HCT116 (cell line): ENCODE results near the gene SMYD4. TPM values are rescaled to one million over a fixed set of nuclear protein-coding genes. Genes with fewer than 3 reads are reported as not detected.

ENCODE experiments used
- ATAC-seq: fragments of 200-7000 bp; cut with Tn5 transposase; 2 replicates; pipeline ENCODE4 v1.9.1; 2020; ENCODE audit warnings: mild to moderate bottlenecking, moderate library complexity
- BruUV-seq: library from RNA; stranded (reverse); fragments of 400-500 nt; replicated peaks from 2 replicates; lab custom pipeline; 2021; lab: Mats Ljungman, UMichigan
- CTCF ChIA-PET: fragments of 300-600 bp; sonication (Branson Sonifier 250); formaldehyde crosslinking; loops from one replicate; lab custom pipeline; 2021; ENCODE audit warnings: antibody characterized with exemption; lab: Charles Lee
- POLR2A ChIA-PET: fragments of 300-600, 350-600 bp; sonication (Branson Sonifier 250); formaldehyde crosslinking; loops from one replicate; lab custom pipeline; 2021; ENCODE audit warnings: antibody characterized with exemption; lab: Charles Lee
- RAD21 ChIA-PET, 2 experiments: fragments of 300-600 bp; sonication (Branson Sonifier 250); formaldehyde crosslinking; loops; one replicate each; lab custom pipeline; 2023; ENCODE audit warnings: low total read pairs in 2 of 2; ENCODE audit not compliant: uncharacterized antibody in 2 of 2, unreplicated experiment in 2 of 2, low non-redundant PET in 1 of 2; lab: Charles Lee
- DNase-seq: peaks from one replicate; pipeline ENCODE4 v3.0.0-alpha.2; 2010; ENCODE audit warnings: low read depth, low spot score
- H2AFZ ChIP-seq: fragments of 200-600 bp; shearing (Covaris generic), sonication (generic); 2 replicates; pipeline ENCODE4 v1.6.1; 2017; ENCODE audit warnings: low read depth, mixed run types, mixed read lengths, antibody characterized with exemption, low read length; ENCODE audit not compliant: poor library complexity, severe bottlenecking
- H3K27ac ChIP-seq: 2 replicates; pipeline ENCODE4 v1.5.1; 2012; ENCODE audit warnings: low read depth, low read length
- H3K27me3 ChIP-seq: fragments of 200-600 bp; sonication (generic); 2 replicates; pipeline ENCODE4 v1.6.1; 2016; ENCODE audit warnings: mixed run types, low read length, mixed read lengths; ENCODE audit not compliant: insufficient read depth
- H3K36me3 ChIP-seq, 2 experiments: fragments of 200-500 bp in 1 of 2; fragments of 200-600 bp in 1 of 2; sonication (Bioruptor generic) in 1 of 2; sonication (generic) in 1 of 2; 2 replicates each; pipeline versions ENCODE4 v1.5.1 to v1.6.1; 2014 to 2016; ENCODE audit warnings: low read length in 2 of 2, inconsistent platforms in 1 of 2, mixed read lengths in 1 of 2, mixed run types in 1 of 2; ENCODE audit not compliant: insufficient read depth in 2 of 2, control insufficient read depth in 1 of 2
- H3K4me1 ChIP-seq, 2 experiments: fragments of 200-600 bp in 1 of 2; sonication (generic) in 1 of 2; 2 replicates each; pipeline versions ENCODE4 v1.5.1 to v1.6.1; 2012 to 2017; ENCODE audit warnings: low read length in 2 of 2, inconsistent platforms in 1 of 2, mild to moderate bottlenecking in 1 of 2, mixed read lengths in 1 of 2, mixed run types in 1 of 2, moderate library complexity in 1 of 2; ENCODE audit not compliant: insufficient read depth in 2 of 2, control insufficient read depth in 1 of 2
- H3K4me2 ChIP-seq: fragments of 200-600 bp; sonication (generic); 2 replicates; pipeline ENCODE4 v1.6.1; 2017; ENCODE audit warnings: mixed run types, low read length, mixed read lengths
- H3K4me3 ChIP-seq, 2 experiments: fragments of 200-600 bp in 1 of 2; sonication (generic) in 1 of 2; replicated peaks in 1 of 2; 2 replicates each; pipeline ENCODE4 v1.5.1; 2011 to 2016; ENCODE audit warnings: low read length in 2 of 2, control low read depth in 1 of 2, low read depth in 1 of 2, mild to moderate bottlenecking in 1 of 2, mixed read lengths in 1 of 2, mixed run types in 1 of 2
- H3K79me2 ChIP-seq: fragments of 200-600 bp; sonication (generic); 2 replicates; pipeline ENCODE4 v1.6.1; 2017; ENCODE audit warnings: mild to moderate bottlenecking, mixed run types, low read length, moderate library complexity, mixed read lengths; ENCODE audit not compliant: insufficient read depth
- H3K9ac ChIP-seq: fragments of 200-600 bp; sonication (generic); 2 replicates; pipeline ENCODE4 v1.6.1; 2016; ENCODE audit warnings: low read length, mixed read lengths
- H3K9me2 ChIP-seq: fragments of 200-600 bp; sonication (generic), shearing (Covaris generic); 2 replicates; pipeline ENCODE4 v1.6.1; 2017; ENCODE audit warnings: mixed run types, mild to moderate bottlenecking, moderate library complexity; ENCODE audit not compliant: insufficient read depth
- H3K9me3 ChIP-seq, 2 experiments: fragments of 200-500 bp in 1 of 2; fragments of 200-600 bp in 1 of 2; sonication (Bioruptor generic) in 1 of 2; sonication (generic) in 1 of 2; 2 replicates each; pipeline ENCODE4 v1.6.1; 2014 to 2017; ENCODE audit warnings: low read length in 2 of 2, mixed read lengths in 2 of 2, inconsistent platforms in 1 of 2, low read depth in 1 of 2, mild to moderate bottlenecking in 1 of 2, mixed run types in 1 of 2, moderate library complexity in 1 of 2; ENCODE audit not compliant: control insufficient read depth in 1 of 2, insufficient read depth in 1 of 2
- H4K20me1 ChIP-seq: fragments of 200-600 bp; sonication (generic), shearing (Covaris generic); 2 replicates; pipeline ENCODE4 v1.6.1; 2017; ENCODE audit warnings: mixed run types, mild to moderate bottlenecking, moderate library complexity; ENCODE audit not compliant: insufficient read depth
- EGR1 ChIP-seq: IDR thresholded peaks from 2 replicates; pipeline ENCODE4 v1.6.1; 2012; ENCODE audit warnings: low read depth
- SRF ChIP-seq: IDR thresholded peaks from 2 replicates; pipeline ENCODE4 v1.6.1; 2012; ENCODE audit warnings: low read depth
- intact Hi-C: fragments of 100-400 bp; cut with micrococcal nuclease; formaldehyde crosslinking; loops from 2 replicates; pipeline ENCODE4 v1.10.0; 2022
- total RNA-seq: library from RNA; stranded (reverse); gene quantifications from one replicate; pipeline ENCODE4 v1.2.1, GENCODE V29; 2021; ENCODE audit not compliant: unreplicated experiment
- TF ChIP-seq, protein P1 (sequence below): IDR thresholded peaks from 2 replicates; pipeline ENCODE4 v1.6.1; 2012; ENCODE audit warnings: low read depth
- TF ChIP-seq, protein P2 (sequence below), 3 experiments: fragments of 200-600 bp in 1 of 3; sonication (generic) in 1 of 3; IDR thresholded peaks in 2 of 3; conservative IDR thresholded peaks in 1 of 3; 2 replicates each; pipeline ENCODE4 v1.5.1; 2012 to 2017; ENCODE audit warnings: low read depth in 2 of 3, low read length in 2 of 3, antibody characterized with exemption in 1 of 3, borderline replicate concordance in 1 of 3, control low read depth in 1 of 3, mild to moderate bottlenecking in 1 of 3, mixed read lengths in 1 of 3, mixed run types in 1 of 3, moderate library complexity in 1 of 3; ENCODE audit not compliant: insufficient read depth in 1 of 3
- TF ChIP-seq, protein P3 (sequence below): IDR thresholded peaks from 2 replicates; pipeline ENCODE4 v1.6.1; 2012
- TF ChIP-seq, protein P4 (sequence below): IDR thresholded peaks from 2 replicates; pipeline ENCODE4 v1.6.1; 2011; ENCODE audit warnings: mild to moderate bottlenecking, low read length, moderate library complexity; ENCODE audit not compliant: insufficient replicate concordance; ENCODE audit errors: extremely low read depth

SMYD4 gene
- total RNA-seq, 1 experiment from 2014 or later = 16.9 TPM

DNA sequence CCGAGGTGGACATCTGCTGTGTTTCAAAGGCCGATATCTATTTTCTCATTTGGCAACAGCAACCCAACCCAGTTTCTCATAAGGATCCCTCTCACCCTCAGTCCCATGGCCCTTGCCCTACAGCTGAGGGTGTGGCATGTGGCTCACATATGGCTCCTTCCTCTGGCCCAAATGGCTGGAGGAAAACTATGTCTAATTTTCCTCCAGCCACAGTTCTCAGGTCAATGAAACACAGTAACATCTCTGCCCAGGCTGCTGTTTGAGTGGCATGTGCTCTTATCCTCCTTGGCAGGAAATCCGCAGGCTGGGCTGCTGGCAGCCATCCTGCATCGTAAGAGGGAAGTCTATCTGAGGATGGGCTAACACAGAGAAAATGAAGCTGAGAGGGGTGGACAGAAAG, 43.8 kb downstream of the SMYD4 start:
- Histone ChIP-seq H3K4me1 (peaks cover 10 to 26% of the 10 kb centered on the region in 2 experiments), H3K4me3 (no peak overlapping the region), H3K79me2 (peaks cover 16% of the 10 kb centered on the region), H3K4me2 (no peak overlapping the region), H3K36me3 (peaks cover 7 to 39% of the 10 kb centered on the region in 2 experiments; a peak in 3 of 4 replicates), H3K9ac (no peak overlapping the region), H3K9me3 (no peaks in the 10 kb centered on the region), H3K9me2 (no peaks in the 10 kb centered on the region), H2AFZ (no peak overlapping the region), H3K27ac (no peak overlapping the region), H4K20me1 (no peaks in the 10 kb centered on the region), H3K27me3 (no peaks in the 10 kb centered on the region)
- intact Hi-C loops = no loop called here
- RAD21 ChIA-PET = no interaction called here
- TF ChIP-seq, protein P1, sequence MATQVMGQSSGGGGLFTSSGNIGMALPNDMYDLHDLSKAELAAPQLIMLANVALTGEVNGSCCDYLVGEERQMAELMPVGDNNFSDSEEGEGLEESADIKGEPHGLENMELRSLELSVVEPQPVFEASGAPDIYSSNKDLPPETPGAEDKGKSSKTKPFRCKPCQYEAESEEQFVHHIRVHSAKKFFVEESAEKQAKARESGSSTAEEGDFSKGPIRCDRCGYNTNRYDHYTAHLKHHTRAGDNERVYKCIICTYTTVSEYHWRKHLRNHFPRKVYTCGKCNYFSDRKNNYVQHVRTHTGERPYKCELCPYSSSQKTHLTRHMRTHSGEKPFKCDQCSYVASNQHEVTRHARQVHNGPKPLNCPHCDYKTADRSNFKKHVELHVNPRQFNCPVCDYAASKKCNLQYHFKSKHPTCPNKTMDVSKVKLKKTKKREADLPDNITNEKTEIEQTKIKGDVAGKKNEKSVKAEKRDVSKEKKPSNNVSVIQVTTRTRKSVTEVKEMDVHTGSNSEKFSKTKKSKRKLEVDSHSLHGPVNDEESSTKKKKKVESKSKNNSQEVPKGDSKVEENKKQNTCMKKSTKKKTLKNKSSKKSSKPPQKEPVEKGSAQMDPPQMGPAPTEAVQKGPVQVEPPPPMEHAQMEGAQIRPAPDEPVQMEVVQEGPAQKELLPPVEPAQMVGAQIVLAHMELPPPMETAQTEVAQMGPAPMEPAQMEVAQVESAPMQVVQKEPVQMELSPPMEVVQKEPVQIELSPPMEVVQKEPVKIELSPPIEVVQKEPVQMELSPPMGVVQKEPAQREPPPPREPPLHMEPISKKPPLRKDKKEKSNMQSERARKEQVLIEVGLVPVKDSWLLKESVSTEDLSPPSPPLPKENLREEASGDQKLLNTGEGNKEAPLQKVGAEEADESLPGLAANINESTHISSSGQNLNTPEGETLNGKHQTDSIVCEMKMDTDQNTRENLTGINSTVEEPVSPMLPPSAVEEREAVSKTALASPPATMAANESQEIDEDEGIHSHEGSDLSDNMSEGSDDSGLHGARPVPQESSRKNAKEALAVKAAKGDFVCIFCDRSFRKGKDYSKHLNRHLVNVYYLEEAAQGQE = no peak
- TF ChIP-seq EGR1 (no peak), SRF (no peak)
- TF ChIP-seq, protein P2, sequence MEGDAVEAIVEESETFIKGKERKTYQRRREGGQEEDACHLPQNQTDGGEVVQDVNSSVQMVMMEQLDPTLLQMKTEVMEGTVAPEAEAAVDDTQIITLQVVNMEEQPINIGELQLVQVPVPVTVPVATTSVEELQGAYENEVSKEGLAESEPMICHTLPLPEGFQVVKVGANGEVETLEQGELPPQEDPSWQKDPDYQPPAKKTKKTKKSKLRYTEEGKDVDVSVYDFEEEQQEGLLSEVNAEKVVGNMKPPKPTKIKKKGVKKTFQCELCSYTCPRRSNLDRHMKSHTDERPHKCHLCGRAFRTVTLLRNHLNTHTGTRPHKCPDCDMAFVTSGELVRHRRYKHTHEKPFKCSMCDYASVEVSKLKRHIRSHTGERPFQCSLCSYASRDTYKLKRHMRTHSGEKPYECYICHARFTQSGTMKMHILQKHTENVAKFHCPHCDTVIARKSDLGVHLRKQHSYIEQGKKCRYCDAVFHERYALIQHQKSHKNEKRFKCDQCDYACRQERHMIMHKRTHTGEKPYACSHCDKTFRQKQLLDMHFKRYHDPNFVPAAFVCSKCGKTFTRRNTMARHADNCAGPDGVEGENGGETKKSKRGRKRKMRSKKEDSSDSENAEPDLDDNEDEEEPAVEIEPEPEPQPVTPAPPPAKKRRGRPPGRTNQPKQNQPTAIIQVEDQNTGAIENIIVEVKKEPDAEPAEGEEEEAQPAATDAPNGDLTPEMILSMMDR (IDR thresholded peaks at IDR 0.05 in 2 of 3, conservative IDR thresholded peaks at IDR 0.05 in 1 of 3; ENCODE audit: borderline replicate concordance in 1 of 3, insufficient read depth in 1 of 3, low read depth in 2 of 3, low read length in 2 of 3) = no peak
- TF ChIP-seq, protein P3, sequence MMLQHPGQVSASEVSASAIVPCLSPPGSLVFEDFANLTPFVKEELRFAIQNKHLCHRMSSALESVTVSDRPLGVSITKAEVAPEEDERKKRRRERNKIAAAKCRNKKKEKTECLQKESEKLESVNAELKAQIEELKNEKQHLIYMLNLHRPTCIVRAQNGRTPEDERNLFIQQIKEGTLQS = no peak
- TF ChIP-seq, protein P4, sequence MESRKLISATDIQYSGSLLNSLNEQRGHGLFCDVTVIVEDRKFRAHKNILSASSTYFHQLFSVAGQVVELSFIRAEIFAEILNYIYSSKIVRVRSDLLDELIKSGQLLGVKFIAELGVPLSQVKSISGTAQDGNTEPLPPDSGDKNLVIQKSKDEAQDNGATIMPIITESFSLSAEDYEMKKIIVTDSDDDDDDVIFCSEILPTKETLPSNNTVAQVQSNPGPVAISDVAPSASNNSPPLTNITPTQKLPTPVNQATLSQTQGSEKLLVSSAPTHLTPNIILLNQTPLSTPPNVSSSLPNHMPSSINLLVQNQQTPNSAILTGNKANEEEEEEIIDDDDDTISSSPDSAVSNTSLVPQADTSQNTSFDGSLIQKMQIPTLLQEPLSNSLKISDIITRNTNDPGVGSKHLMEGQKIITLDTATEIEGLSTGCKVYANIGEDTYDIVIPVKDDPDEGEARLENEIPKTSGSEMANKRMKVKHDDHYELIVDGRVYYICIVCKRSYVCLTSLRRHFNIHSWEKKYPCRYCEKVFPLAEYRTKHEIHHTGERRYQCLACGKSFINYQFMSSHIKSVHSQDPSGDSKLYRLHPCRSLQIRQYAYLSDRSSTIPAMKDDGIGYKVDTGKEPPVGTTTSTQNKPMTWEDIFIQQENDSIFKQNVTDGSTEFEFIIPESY = no peak
- CTCF ChIA-PET = no interaction called here
- ATAC-seq (no peak), DNase-seq (no peak)
- BruUV-seq = no TSS peak
- POLR2A ChIA-PET = no interaction called here
